ENCODE results near the gene C1orf53. TPM values are rescaled to one million over a fixed set of nuclear protein-coding genes. Genes with fewer than 3 reads are reported as not detected.

Gene C1orf53
- total and polyA plus RNA-seq, 5 experiments from 2014 or later = 1.4 to 2.7 TPM; not detected in 3

DNA sequence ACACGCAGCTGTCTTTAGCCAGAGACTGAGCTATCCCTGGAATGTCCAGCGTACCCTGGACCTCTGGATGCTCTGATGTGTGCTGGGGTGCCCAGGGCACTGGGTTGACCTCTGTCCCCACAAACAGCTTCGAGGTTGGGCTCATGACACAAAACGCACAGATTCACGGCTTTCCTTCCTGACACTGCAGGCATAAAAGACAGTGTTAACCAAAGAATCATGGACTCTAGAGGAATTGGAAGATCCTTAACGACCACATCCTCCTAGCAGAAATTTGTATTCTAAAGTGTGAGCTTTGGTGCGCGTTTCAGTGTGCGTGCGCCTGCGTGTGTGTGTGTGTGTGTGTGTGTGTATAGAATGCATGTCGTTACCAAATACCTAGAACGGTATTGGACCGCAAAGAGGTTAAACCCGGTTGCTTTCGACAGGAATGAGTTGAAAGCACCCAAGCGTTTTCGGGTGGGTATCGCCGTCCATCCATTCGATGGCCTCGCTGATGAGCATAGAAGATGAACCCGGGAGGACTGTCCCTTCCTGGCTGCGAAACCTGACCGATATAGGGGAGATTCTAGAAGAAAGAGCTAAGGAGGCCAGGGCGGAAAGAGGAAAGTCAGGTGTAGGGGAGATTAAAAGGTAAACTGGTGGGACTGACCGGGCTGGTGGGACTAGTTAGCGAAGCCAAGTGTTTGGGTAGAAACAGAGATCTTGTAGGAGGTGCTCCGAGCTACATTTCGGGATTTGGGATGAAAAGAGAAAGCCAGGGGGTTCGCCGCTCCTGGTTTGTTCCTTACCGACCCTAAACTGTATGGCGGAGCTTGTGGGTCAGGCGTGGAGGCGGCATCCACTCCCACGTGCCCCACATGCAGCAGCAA is 7.9 kb downstream of the C1orf53 start:
- Mint-ChIP-seq H3K9me3 (peaks cover 0 to 3% (median 0%) of the 10 kb centered on the region in 9 donors), H3K4me3 (peak overlapping the region; percentile 29 to 82 (median 72)), H3K27ac (peak overlapping the region in 2 of 10 donors; percentile 19 to 40), H3K4me1 (peaks cover 35 to 67% (median 58%) of the 10 kb centered on the region in 4 donors), H3K27me3 (peaks cover 58 to 97% (median 86%) of the 10 kb centered on the region in 5 donors), H3K36me3 (peaks cover 0 to 4% (median 0%) of the 10 kb centered on the region in 3 donors)
- POLR2A ChIA-PET = interaction anchor here (1.0 kb wide), 2 partner anchors 8 to 16 kb away, joined by 3 to 4 read pairs; partner anchors contain the start of gene C1orf53
- peak; percentile 15 to 19 for ATAC-seq
- no peak for DNase-seq

DNA sequence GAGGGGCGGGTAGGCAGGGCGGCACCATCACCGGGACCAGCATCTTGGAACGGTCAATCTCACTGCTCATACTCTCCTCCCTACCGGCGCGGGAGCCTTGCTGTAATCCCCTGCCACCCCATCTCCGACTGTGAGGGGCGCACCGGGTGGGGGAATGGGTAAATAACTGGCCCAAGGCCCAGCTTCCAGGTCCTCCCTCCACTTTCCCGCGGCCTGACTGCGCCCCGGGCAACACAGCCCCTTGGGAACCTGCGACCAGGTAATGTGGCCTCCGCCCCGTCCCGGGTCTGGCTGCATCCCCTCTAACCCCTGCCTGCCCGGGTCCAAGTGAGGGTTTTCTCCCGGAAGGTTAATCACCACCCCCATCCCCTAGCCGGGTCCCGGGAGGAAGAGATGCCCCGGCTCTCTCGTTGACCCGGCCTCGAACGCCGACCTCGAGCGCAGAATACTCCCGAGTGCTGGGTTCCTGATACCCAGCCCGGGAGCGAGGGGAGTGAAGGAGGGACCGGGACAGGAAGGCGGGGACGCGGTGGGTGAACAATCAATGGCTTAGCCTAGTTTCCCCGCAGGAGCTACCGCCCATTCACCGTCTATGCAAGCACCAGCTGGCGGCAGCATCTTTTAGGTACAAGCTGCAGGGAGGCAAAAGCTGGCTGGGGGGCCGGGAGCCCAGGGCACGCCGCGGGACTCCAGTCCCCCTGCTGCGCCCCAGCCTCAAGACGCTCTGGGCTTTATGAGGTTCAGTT is 8.9 kb downstream of the C1orf53 start:
- H3K27me3 Mint-ChIP-seq = peaks cover 56 to 97% (median 84%) of the 10 kb centered on the region in 5 donors
- H3K4me3 Mint-ChIP-seq = peak overlapping the region; percentile 61 to 94 (median 83)
- POLR2A ChIA-PET = interaction anchor here (1.0 kb wide), 2 partner anchors 9 to 15 kb away, joined by 3 to 4 read pairs; partner anchors contain the start of gene C1orf53
- H3K27ac Mint-ChIP-seq = peak overlapping the region in 2 of 10 donors; percentile 53 to 67
- peaks cover 42 to 77% (median 67%) of the 10 kb centered on the region in 4 donors for H3K4me1 Mint-ChIP-seq
- peaks cover 0 to 4% (median 0%) of the 10 kb centered on the region in 3 donors for H3K36me3 Mint-ChIP-seq
- DNase-seq (peak in 1 of 10 donors; percentile 17), ATAC-seq (peak; percentile 14 to 22)
- H3K9me3 Mint-ChIP-seq = peaks cover 0 to 4% (median 0%) of the 10 kb centered on the region in 9 donors

DNA sequence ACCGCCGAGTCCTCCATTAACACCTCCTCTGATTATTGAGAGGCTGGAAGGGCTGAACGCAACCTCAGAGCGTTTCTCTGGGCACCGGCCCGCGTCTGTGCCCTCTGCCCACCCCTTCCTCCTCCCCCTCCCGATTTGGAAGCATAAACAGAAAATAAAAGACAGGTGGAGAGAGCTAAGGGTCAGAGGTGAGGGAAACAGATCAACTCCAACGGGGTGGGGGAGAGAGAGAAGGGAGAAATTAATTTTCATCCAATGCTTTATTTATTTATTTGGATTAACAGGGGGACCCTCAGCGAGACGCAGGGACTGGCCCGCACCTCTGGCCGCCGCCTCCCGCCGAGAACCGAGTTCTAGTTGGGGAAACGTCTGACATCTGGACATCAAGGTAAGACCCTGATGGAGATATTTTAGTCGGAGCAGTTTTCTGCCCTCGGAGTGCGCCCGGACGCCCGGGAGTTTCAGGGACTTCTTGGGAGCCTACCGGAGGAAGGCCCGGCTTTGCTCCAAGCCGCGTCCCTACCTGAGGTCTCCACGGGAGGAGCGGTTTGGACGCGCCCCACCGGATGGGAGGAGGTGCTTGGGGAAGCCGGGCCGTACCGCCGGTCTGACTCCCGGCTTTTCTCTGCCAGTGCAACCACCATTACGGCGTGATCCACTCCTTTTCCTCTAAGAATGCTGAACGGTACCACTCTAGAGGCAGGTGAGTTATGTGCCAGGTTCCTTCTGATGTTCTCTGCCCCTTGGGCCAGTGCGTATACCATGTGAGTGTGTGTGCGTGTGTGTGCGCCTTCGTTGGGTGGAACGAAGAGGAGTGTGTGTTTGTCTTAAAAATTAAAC is 9.6 kb downstream of the C1orf53 start:
- peaks cover 47 to 85% (median 75%) of the 10 kb centered on the region in 4 donors for H3K4me1 Mint-ChIP-seq
- H3K4me3 Mint-ChIP-seq = peak overlapping the region; percentile 61 to 94 (median 83)
- no peak for DNase-seq
- no peak for ATAC-seq
- POLR2A ChIA-PET = no interaction called here
- H3K9me3 Mint-ChIP-seq = peaks cover 0 to 6% (median 0%) of the 10 kb centered on the region in 9 donors
- peaks cover 60 to 100% (median 87%) of the 10 kb centered on the region in 5 donors for H3K27me3 Mint-ChIP-seq
- peak overlapping the region in 2 of 10 donors; percentile 53 to 67 for H3K27ac Mint-ChIP-seq
- H3K36me3 Mint-ChIP-seq = peaks cover 0 to 4% (median 0%) of the 10 kb centered on the region in 3 donors

DNA sequence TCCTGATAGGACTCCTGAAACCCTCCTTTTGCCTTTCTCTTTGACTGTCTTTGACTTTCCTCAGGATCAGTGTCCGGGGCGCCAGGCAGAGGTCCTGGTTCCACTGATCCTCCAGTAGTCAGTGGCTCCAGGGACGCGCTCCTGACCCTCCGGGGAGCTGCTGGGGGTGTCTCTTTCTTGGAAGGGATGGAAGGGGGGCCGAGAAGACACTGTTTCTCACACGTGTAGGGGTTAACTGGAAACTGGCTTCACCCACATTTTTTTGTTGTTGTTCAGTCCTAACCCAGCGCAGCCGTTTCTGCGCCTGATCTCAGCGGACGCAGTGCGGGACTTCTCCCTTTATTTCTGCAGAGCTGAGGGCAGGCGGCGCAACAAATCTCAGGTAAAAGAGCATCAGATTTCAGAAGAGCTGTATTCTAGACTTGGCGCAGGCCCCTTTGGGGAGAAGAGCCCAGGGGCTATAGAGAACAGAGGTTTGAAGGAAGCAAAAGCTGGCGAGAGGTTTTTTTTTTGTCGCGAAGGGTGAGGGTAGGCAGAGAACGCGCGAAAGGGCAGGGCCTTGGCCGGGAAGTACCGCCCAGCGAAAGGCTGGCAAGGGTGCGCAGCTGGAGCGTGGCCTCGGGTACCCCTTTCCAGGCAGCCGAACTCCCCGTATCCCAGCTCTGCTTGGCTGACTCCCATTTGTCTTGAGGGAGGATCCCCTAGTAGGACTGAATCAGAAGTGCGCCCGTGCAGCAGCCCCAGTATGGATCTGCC is 10.5 kb downstream of the C1orf53 start:
- Mint-ChIP-seq H3K9me3 (peaks cover 0 to 6% (median 0%) of the 10 kb centered on the region in 9 donors), H3K27ac (no peak overlapping the region), H3K36me3 (peaks cover 0 to 9% (median 0%) of the 10 kb centered on the region in 3 donors), H3K27me3 (peaks cover 63 to 100% (median 90%) of the 10 kb centered on the region in 5 donors), H3K4me1 (peaks cover 54 to 93% (median 83%) of the 10 kb centered on the region in 4 donors), H3K4me3 (peak overlapping the region in 9 of 10 donors; percentile 42 to 94 (median 79))
- no peak for ATAC-seq
- no peak for DNase-seq
- POLR2A ChIA-PET = interaction anchor here (3.1 kb wide), 1 partner anchor 10 kb away, joined by 12 read pairs; the partner anchor contains the start of gene C1orf53

DNA sequence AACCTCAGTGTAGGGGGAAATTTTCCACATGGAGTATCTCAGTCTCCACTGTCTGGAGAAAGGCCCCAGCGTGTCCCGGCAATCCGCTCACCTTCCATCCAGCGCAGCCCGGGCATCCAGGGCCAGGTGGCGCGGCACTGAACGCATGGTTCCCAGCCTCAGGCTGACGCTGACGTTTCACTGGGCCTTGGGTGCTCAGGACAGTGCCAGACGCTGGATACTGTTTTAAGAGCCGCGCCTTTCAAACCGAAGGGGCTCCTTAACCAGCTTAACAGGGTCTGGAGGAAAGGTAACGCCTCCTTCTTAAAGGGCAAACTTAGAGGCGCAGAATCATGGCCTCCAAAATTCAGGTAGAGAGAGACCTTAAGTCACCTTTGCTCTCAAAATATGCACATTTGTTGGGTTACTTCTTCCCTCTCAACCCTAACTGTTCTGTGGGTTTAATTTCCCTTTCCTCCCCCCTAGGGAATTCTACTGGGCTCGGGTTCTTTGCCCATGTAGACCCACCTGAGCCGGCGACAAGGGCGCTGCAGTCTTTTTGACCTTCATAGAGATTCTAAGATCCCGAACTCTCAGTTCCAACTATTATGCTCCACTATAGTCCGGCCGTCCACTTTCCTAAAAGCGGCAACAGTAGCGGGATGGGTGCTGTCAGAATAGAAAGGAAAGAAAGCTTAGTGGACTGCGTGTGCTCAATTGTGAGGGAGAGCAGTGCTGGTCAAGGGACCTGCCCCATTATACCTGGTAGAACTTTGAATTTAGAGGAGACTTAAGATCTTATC is 11.3 kb downstream of the C1orf53 start:
- DNase-seq (no peak), ATAC-seq (no peak)
- Mint-ChIP-seq H3K9me3 (peaks cover 0 to 8% (median 0%) of the 10 kb centered on the region in 9 donors), H3K36me3 (peaks cover 0 to 9% (median 0%) of the 10 kb centered on the region in 3 donors), H3K4me3 (peak overlapping the region in 4 of 10 donors; percentile 18 to 88 (median 70)), H3K27me3 (peaks cover 64 to 100% (median 89%) of the 10 kb centered on the region in 5 donors), H3K4me1 (peaks cover 53 to 93% (median 85%) of the 10 kb centered on the region in 4 donors), H3K27ac (peak overlapping the region in 1 of 10 donors; percentile 79)
- POLR2A ChIA-PET = interaction anchor here (3.1 kb wide), 1 partner anchor 11 kb away, joined by 12 read pairs; the partner anchor contains the start of gene C1orf53

DNA sequence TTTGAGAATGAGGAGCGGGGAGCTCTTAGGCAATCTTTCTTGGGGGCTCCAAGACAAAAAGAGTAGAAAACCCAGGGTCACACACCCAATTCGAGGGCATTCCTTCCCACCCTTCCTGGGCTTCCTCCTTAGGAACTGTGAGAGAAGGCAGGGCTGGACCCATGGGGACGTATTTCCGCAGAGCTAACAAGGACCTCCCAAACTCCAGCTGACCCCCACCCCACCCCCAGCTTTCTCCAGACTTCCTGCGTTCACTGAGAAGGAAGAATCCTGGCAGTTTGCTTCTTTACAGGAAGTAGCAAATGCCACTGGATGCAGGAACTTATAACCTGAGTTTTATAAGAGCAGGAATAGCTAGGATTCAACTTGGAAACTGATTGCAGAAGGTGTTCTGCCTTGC is 12.1 kb downstream of the C1orf53 start:
- Mint-ChIP-seq H3K36me3 (peaks cover 0 to 11% (median 0%) of the 10 kb centered on the region in 3 donors), H3K4me3 (no peak overlapping the region), H3K27ac (no peak overlapping the region), H3K27me3 (peaks cover 62 to 100% (median 88%) of the 10 kb centered on the region in 5 donors), H3K9me3 (peaks cover 0 to 8% (median 0%) of the 10 kb centered on the region in 9 donors), H3K4me1 (peaks cover 48 to 93% (median 85%) of the 10 kb centered on the region in 4 donors)
- no peak for DNase-seq
- POLR2A ChIA-PET = interaction anchor here (3.1 kb wide), 1 partner anchor 12 kb away, joined by 12 read pairs; the partner anchor contains the start of gene C1orf53
- ATAC-seq = no peak

GRCh38 chr1:197915260-197915861 is 12.9 kb downstream of the C1orf53 start:
- Mint-ChIP-seq H3K4me1 (peaks cover 50 to 93% (median 84%) of the 10 kb centered on the region in 4 donors), H3K36me3 (peaks cover 0 to 11% (median 0%) of the 10 kb centered on the region in 3 donors), H3K4me3 (peak overlapping the region in 7 of 10 donors; percentile 22 to 84 (median 67)), H3K27ac (no peak overlapping the region), H3K9me3 (peaks cover 0 to 6% (median 0%) of the 10 kb centered on the region in 9 donors), H3K27me3 (peaks cover 60 to 100% (median 88%) of the 10 kb centered on the region in 5 donors)
- no peak for DNase-seq
- POLR2A ChIA-PET = interaction anchor here (1.6 to 3.1 kb wide), 2 partner anchors 13 to 641 kb away, joined by 3 to 12 read pairs; partner anchors contain the start of gene C1orf53
- ATAC-seq = no peak

- peaks cover 0 to 6% (median 0%) of the 10 kb centered on the region in 9 donors for H3K9me3 Mint-ChIP-seq
- ATAC-seq (no peak), DNase-seq (no peak)
- H3K36me3 Mint-ChIP-seq = peaks cover 0 to 9% (median 0%) of the 10 kb centered on the region in 3 donors
- peak overlapping the region; percentile 22 to 85 (median 71) for H3K4me3 Mint-ChIP-seq
- POLR2A ChIA-PET = interaction anchor here (1.3 to 3.1 kb wide), 3 partner anchors 13 to 641 kb away, joined by 3 to 12 read pairs (median 3); partner anchors contain the start of gene C1orf53
- peaks cover 63 to 100% (median 90%) of the 10 kb centered on the region in 5 donors for H3K27me3 Mint-ChIP-seq
- H3K4me1 Mint-ChIP-seq = peaks cover 48 to 92% (median 84%) of the 10 kb centered on the region in 4 donors
- H3K27ac Mint-ChIP-seq = no peak overlapping the region
Measured at GRCh38 chr1:197915862-197916499, 13.6 kb downstream of the C1orf53 start.

DNA sequence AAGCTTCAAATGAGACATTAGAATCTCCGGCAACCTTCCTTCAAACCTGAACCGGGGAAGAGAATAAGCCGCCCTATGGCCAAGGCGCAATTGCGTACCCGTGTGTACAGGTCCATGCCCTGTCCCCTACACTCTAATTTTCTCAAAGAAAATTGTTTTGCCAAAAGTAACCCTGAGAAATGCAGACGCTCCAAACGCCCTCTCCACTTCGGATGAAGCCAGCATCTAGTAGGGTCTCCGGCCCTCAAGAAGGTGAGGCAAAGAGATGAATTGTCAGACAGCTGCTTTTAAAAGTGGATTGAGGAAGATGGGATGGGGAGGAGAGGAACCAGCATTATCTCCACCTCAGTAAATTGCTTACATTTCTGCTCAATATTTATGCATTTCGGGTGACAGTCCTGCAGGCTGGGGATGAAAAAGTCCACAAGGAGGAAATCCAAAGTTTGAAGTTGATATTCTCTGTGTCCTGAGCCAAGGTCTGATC is 14.1 kb downstream of the C1orf53 start:
- peak overlapping the region in 9 of 10 donors; percentile 57 to 85 (median 81) for H3K4me3 Mint-ChIP-seq
- no peak for ATAC-seq
- peaks cover 0 to 6% (median 0%) of the 10 kb centered on the region in 9 donors for H3K9me3 Mint-ChIP-seq
- peaks cover 0 to 9% (median 2%) of the 10 kb centered on the region in 3 donors for H3K36me3 Mint-ChIP-seq
- DNase-seq = no peak
- H3K27me3 Mint-ChIP-seq = peaks cover 66 to 100% (median 96%) of the 10 kb centered on the region in 5 donors
- POLR2A ChIA-PET = interaction anchor here (1.3 to 3.9 kb wide), 3 partner anchors 14 to 640 kb away, joined by 3 to 10 read pairs (median 3); partner anchors contain the start of gene C1orf53
- no peak overlapping the region for H3K27ac Mint-ChIP-seq
- H3K4me1 Mint-ChIP-seq = peaks cover 50 to 92% (median 82%) of the 10 kb centered on the region in 4 donors
